ENCODE results near the gene AMN.
A peak's percentile ranks its signal among the peaks of the same experiment; 100 is the strongest.

Gene AMN

GRCh38 chr14:102897299-102898027 lies 25.0 kb upstream of the AMN start:
- Histone ChIP-seq H3K4me1 (ENCODE audit: control insufficient read depth in 1 of 2, insufficient read depth in 1 of 2, low read depth in 1 of 2, low read length in 1 of 2) (peaks cover 9 to 10% of the 10 kb centered on the region in 2 experiments), H3K9me3 (no peaks in the 10 kb centered on the region), H3K36me3 (peaks cover 66% of the 10 kb centered on the region), H3K4me3 (ENCODE audit: low read depth in 1 of 2, low read length in 1 of 2) (no peak overlapping the region), H3K27ac (no peak overlapping the region), H3K27me3 (no peaks in the 10 kb centered on the region)
- TF ChIP-seq CTCF (IDR thresholded peaks at IDR 0.05), result no peak

GRCh38 chr14:102898298-102898697 lies 24.2 kb upstream of the AMN start:
- Histone ChIP-seq H3K4me3 (ENCODE audit: low read depth in 1 of 2, low read length in 1 of 2) (no peak overlapping the region), H3K27ac (no peak overlapping the region), H3K27me3 (no peaks in the 10 kb centered on the region), H3K4me1 (ENCODE audit: control insufficient read depth in 1 of 2, insufficient read depth in 1 of 2, low read depth in 1 of 2, low read length in 1 of 2) (peaks cover 9 to 10% of the 10 kb centered on the region in 2 experiments), H3K9me3 (no peaks in the 10 kb centered on the region), H3K36me3 (peaks cover 67% of the 10 kb centered on the region)
- no peak for TF ChIP-seq CTCF (IDR thresholded peaks at IDR 0.05)

- TF ChIP-seq CTCF (IDR thresholded peaks at IDR 0.05), result no peak
- Histone ChIP-seq H3K4me1 (ENCODE audit: control insufficient read depth in 1 of 2, insufficient read depth in 1 of 2, low read depth in 1 of 2, low read length in 1 of 2) (peaks cover 9 to 10% of the 10 kb centered on the region in 2 experiments), H3K4me3 (ENCODE audit: low read depth in 1 of 2, low read length in 1 of 2) (no peak overlapping the region), H3K9me3 (no peaks in the 10 kb centered on the region), H3K36me3 (peaks cover 67% of the 10 kb centered on the region), H3K27me3 (no peaks in the 10 kb centered on the region), H3K27ac (no peak overlapping the region)
Observed at GRCh38 chr14:102898776-102899515, 23.5 kb upstream of the AMN start.

- Histone ChIP-seq H3K9me3 (no peaks in the 10 kb centered on the region), H3K4me3 (ENCODE audit: low read depth in 1 of 2, low read length in 1 of 2) (no peak overlapping the region), H3K27me3 (no peaks in the 10 kb centered on the region), H3K27ac (no peak overlapping the region), H3K36me3 (peaks cover 68% of the 10 kb centered on the region), H3K4me1 (ENCODE audit: control insufficient read depth in 1 of 2, insufficient read depth in 1 of 2, low read depth in 1 of 2, low read length in 1 of 2) (peaks cover 9 to 10% of the 10 kb centered on the region in 2 experiments)
- no peak for TF ChIP-seq CTCF (IDR thresholded peaks at IDR 0.05)
Observed at GRCh38 chr14:102899516-102899900, 23.0 kb upstream of the AMN start.

- Histone ChIP-seq H3K27ac (peak overlapping the region; percentile 18), H3K27me3 (no peaks in the 10 kb centered on the region), H3K36me3 (peaks cover 66% of the 10 kb centered on the region), H3K4me1 (ENCODE audit: control insufficient read depth in 1 of 2, insufficient read depth in 1 of 2, low read depth in 1 of 2, low read length in 1 of 2) (peaks cover 9 to 10% of the 10 kb centered on the region in 2 experiments), H3K9me3 (no peaks in the 10 kb centered on the region), H3K4me3 (ENCODE audit: low read depth in 1 of 2, low read length in 1 of 2) (no peak overlapping the region)
- no peak for TF ChIP-seq CTCF (IDR thresholded peaks at IDR 0.05)
Observed at GRCh38 chr14:102900631-102901571, 21.6 kb upstream of the AMN start.
